Keratinocyte (primary cell): Measurements from ENCODE around the gene RIOK3. TPM values are rescaled to one million over a fixed set of nuclear protein-coding genes. Genes with fewer than 3 reads are reported as not detected.
"Not testable (repeated sequence)": the region's sequence is repeated elsewhere in the genome, so short reads cannot be mapped to it uniquely, and the experiment has no call there.

Experiments used
- DNase-seq: peaks from one replicate; pipeline ENCODE4 v3.0.0-alpha.2; 2011; ENCODE audit warnings: low read depth, missing footprints, low spot score
- FAIRE-seq: peaks from 2 replicates; lab custom pipeline; 2011; peaks lifted over from hg19 to GRCh38; lab: Jason Lieb, UNC
- H2AFZ ChIP-seq: 2 replicates; pipeline ENCODE4 v1.6.0; 2012; ENCODE audit warnings: low read length, control low read depth, inconsistent platforms; ENCODE audit not compliant: control insufficient read depth
- H3K27ac ChIP-seq: 2 replicates; pipeline ENCODE4 v1.5.1; 2011; ENCODE audit warnings: low read length; ENCODE audit not compliant: control insufficient read depth, insufficient read depth
- H3K27me3 ChIP-seq: 3 replicates; pipeline ENCODE4 v1.6.0; 2011; ENCODE audit warnings: low read length; ENCODE audit not compliant: control insufficient read depth, insufficient read depth; ENCODE audit errors: extremely low read depth
- H3K36me3 ChIP-seq, 2 experiments: 2 replicates in 1 of 2; 3 replicates in 1 of 2; pipeline ENCODE4 v1.5.1; 2011; ENCODE audit warnings: low read length in 2 of 2, mild to moderate bottlenecking in 1 of 2; ENCODE audit not compliant: control insufficient read depth in 2 of 2, insufficient read depth in 2 of 2; ENCODE audit errors: extremely low read depth in 1 of 2
- H3K4me1 ChIP-seq: 3 replicates; pipeline ENCODE4 v1.5.1; 2011; ENCODE audit warnings: low read length; ENCODE audit not compliant: control insufficient read depth, insufficient read depth; ENCODE audit errors: extremely low read depth
- H3K4me2 ChIP-seq: 3 replicates; pipeline ENCODE4 v1.6.0; 2011; ENCODE audit warnings: low read depth, low read length; ENCODE audit not compliant: control insufficient read depth, insufficient read depth; ENCODE audit errors: extremely low read depth
- H3K4me3 ChIP-seq, 3 experiments: fragments of 200-600 bp in 1 of 3; sonication (generic) in 1 of 3; 2 replicates in 2 of 3; 3 replicates in 1 of 3; pipeline ENCODE4 v1.5.1; 2011 to 2016; ENCODE audit warnings: low read length in 3 of 3, mild to moderate bottlenecking in 3 of 3, control low read depth in 2 of 3, inconsistent platforms in 1 of 3, low read depth in 1 of 3, mixed read lengths in 1 of 3, mixed run types in 1 of 3, moderate library complexity in 1 of 3; ENCODE audit not compliant: control insufficient read depth in 2 of 3, insufficient read depth in 2 of 3; ENCODE audit errors: extremely low read depth in 1 of 3
- H3K79me2 ChIP-seq: 2 replicates; pipeline ENCODE4 v1.6.0; 2012; ENCODE audit warnings: low read length; ENCODE audit not compliant: control insufficient read depth, insufficient read depth
- H3K9ac ChIP-seq: 3 replicates; pipeline ENCODE4 v1.6.0; 2011; ENCODE audit warnings: low read length; ENCODE audit not compliant: control insufficient read depth, insufficient read depth; ENCODE audit errors: extremely low read depth
- H3K9me1 ChIP-seq: 3 replicates; pipeline ENCODE4 v1.6.0; 2011; ENCODE audit warnings: low read length; ENCODE audit not compliant: control insufficient read depth, insufficient read depth; ENCODE audit errors: extremely low read depth
- H3K9me3 ChIP-seq: 2 replicates; pipeline ENCODE4 v1.5.1; 2012; ENCODE audit warnings: low read depth, low read length; ENCODE audit not compliant: control insufficient read depth
- H4K20me1 ChIP-seq: 3 replicates; pipeline ENCODE4 v1.6.0; 2011; ENCODE audit warnings: low read length; ENCODE audit not compliant: control insufficient read depth, insufficient read depth; ENCODE audit errors: extremely low read depth
- CTCF ChIP-seq, 3 experiments: IDR thresholded peaks in 1 of 3; conservative IDR thresholded peaks in 1 of 3; optimal IDR thresholded peaks in 1 of 3; 2 replicates in 2 of 3; 3 replicates in 1 of 3; pipeline versions ENCODE3 to v1.5.1; 2011; ENCODE audit warnings: low read length in 3 of 3, mild to moderate bottlenecking in 3 of 3, moderate library complexity in 2 of 3, control low read depth in 1 of 3, inconsistent platforms in 1 of 3; ENCODE audit not compliant: insufficient read depth in 2 of 3; ENCODE audit errors: extremely low read depth in 1 of 3
- EZH2 ChIP-seq: IDR thresholded peaks from one replicate; pipeline ENCODE4 v1.6.1; 2012; ENCODE audit warnings: inconsistent platforms, mild to moderate bottlenecking, low read length, moderate library complexity
- dilution Hi-C: fragments of 300-500 bp; cut with MboI; formaldehyde crosslinking; loops from one replicate; pipeline ENCODE4 v1.7.0; 2020; ENCODE audit warnings: low sequenced_read_pairs; ENCODE audit not compliant: extremely low pct_ligation_motif_present
- polyA plus RNA-seq, 5 experiments: library from polyadenylated mRNA; depleted of rRNA in 3 of 5; stranded (reverse) in 3 of 5; stranded (forward) in 1 of 5; unstranded in 1 of 5; fragments of >200 nt; gene quantifications; 1 replicate in 1 of 5; 2 replicates in 3 of 5; 3 replicates in 1 of 5; pipeline versions ENCODE4 v1.2.1 to v1.2.3, GENCODE V29; 2011 to 2012; ENCODE audit warnings: missing spikeins in 2 of 5, low read depth in 1 of 5, low replicate concordance in 1 of 5

RIOK3 gene
- polyA plus RNA-seq, 1 donor (not counting 4 experiments of a cell fraction or from before 2014, with no cell fraction given): 68.6 TPM

- Histone ChIP-seq H3K9me1 (no peaks in the 10 kb centered on the region), H3K36me3 (peaks cover 9 to 14% of the 10 kb centered on the region in 2 experiments), H2AFZ (no peak overlapping the region), H3K9me3 (no peaks in the 10 kb centered on the region), H3K9ac (peak overlapping the region; percentile 87), H3K27ac (peak overlapping the region; percentile 89), H3K4me1 (peaks cover 18% of the 10 kb centered on the region), H3K27me3 (no peaks in the 10 kb centered on the region), H3K79me2 (peaks cover 35% of the 10 kb centered on the region), H4K20me1 (no peaks in the 10 kb centered on the region), H3K4me3 (peak overlapping the region in 2 of 3 experiments; percentile 87 to 92), H3K4me2 (peak overlapping the region; percentile 100)
- dilution Hi-C loops: no loop called here
- TF ChIP-seq EZH2: no peak
- TF ChIP-seq CTCF (optimal IDR thresholded peaks at IDR 0.05 in 1 of 3, IDR thresholded peaks at IDR 0.05 in 1 of 3, conservative IDR thresholded peaks at IDR 0.05 in 1 of 3; ENCODE audit: extremely low read depth in 1 of 3, insufficient read depth in 2 of 3, low read length in 3 of 3): no peak
- FAIRE-seq (no peak), DNase-seq (no peak)
Measured at GRCh38 chr18:23504720-23505119, 51.6 kb downstream of the RIOK3 start.

GRCh38 chr18:23506393-23506792 is 53.3 kb downstream of the RIOK3 start:
- TF ChIP-seq EZH2 (no peak), CTCF (optimal IDR thresholded peaks at IDR 0.05 in 1 of 3, IDR thresholded peaks at IDR 0.05 in 1 of 3, conservative IDR thresholded peaks at IDR 0.05 in 1 of 3; ENCODE audit: extremely low read depth in 1 of 3, insufficient read depth in 2 of 3, low read length in 3 of 3) (no peak)

GRCh38 chr18:23510923-23511322 is 57.8 kb downstream of the RIOK3 start:
- dilution Hi-C loops, H3K9ac ChIP-seq, FAIRE-seq, H3K27ac ChIP-seq, H2AFZ ChIP-seq, H3K4me3 ChIP-seq, H3K27me3 ChIP-seq, H3K4me2 ChIP-seq, H4K20me1 ChIP-seq, DNase-seq, H3K9me1 ChIP-seq, H3K9me3 ChIP-seq: not testable (repeated sequence)
- H3K79me2 ChIP-seq: peaks cover 15% of the 10 kb centered on the region
- H3K4me1 ChIP-seq: peaks cover 13% of the 10 kb centered on the region
- H3K36me3 ChIP-seq: peaks cover 9 to 20% of the 10 kb centered on the region in 2 experiments

More at GRCh38 chr18:23506393-23506792, 53.3 kb downstream of the RIOK3 start:
- Histone ChIP-seq H3K36me3 (peaks cover 9 to 14% of the 10 kb centered on the region in 2 experiments), H3K4me3 (no peak overlapping the region), H3K27ac (no peak overlapping the region), H3K9ac (no peak overlapping the region), H3K9me3 (no peaks in the 10 kb centered on the region), H4K20me1 (no peaks in the 10 kb centered on the region), H3K4me1 (peaks cover 18% of the 10 kb centered on the region), H2AFZ (no peak overlapping the region), H3K79me2 (peaks cover 35% of the 10 kb centered on the region), H3K27me3 (no peaks in the 10 kb centered on the region), H3K4me2 (no peak overlapping the region), H3K9me1 (no peaks in the 10 kb centered on the region)
- DNase-seq (no peak), FAIRE-seq (no peak)
- dilution Hi-C loops: no loop called here

DNA sequence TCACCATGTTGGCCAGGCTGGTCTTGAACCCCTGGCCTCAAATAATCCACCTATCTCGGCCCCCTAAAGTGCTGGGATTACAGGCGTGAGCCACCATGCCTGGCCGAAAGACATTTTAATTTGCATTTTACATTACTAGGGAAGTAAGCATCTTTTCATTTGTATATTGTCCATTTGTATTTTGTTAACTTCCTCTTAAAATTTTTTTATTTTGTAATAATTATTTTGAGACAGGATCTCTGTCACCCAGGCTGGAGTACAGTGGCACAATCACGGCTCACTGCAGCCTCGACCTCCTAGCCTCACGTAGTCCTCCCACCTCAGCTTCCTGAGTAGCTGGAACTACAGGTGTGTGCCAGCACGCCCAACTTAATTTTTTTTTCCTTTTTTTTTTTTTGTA is 59.1 kb downstream of the RIOK3 start:
- H3K27me3 ChIP-seq, FAIRE-seq, H3K9me1 ChIP-seq, H3K9ac ChIP-seq, H3K79me2 ChIP-seq, DNase-seq, H3K4me2 ChIP-seq, H3K9me3 ChIP-seq, dilution Hi-C loops, H4K20me1 ChIP-seq, H2AFZ ChIP-seq, H3K27ac ChIP-seq, H3K4me3 ChIP-seq: not testable (repeated sequence)
- Histone ChIP-seq H3K36me3 (peaks cover 9 to 23% of the 10 kb centered on the region in 2 experiments), H3K4me1 (peaks cover 16% of the 10 kb centered on the region)
